Activated CD4-positive, alpha-beta T cell treated with anti-CD3 and anti-CD28 coated beads for 4 hours (primary cell): ENCODE data around the gene QRICH1.
"Not testable (repeated sequence)": the region's sequence is repeated elsewhere in the genome, so short reads cannot be mapped to it uniquely, and the experiment has no call there.

Experiments used
- DNase-seq, 2 donors: peaks; one replicate each; pipeline ENCODE4 v3.0.0-alpha.2; 2020

Gene QRICH1

DNA sequence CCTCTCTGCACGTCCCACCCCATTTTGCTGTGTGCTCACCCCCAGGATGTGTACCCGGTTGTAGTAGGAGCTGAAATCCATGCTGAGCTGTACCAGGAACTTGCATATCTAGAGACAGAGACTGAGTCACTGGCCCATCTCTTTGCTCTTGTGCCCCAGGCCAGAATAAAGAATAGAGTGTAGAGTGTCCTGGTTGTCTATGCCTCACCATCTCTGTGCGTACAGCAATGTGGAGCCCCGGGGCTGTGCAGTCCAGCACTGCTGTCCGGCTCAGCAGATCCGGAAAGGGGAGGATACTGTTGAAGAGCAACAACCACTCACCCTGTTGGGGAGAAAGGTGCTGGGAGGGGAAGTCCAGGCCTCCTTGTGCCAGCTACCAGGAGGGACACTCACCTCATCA lies 78.1 kb downstream of the QRICH1 start:
- no peak for DNase-seq

GRCh38 chr3:49015072-49015471 lies 78.8 kb downstream of the QRICH1 start:
- DNase-seq: no peak

- DNase-seq: peak; percentile 44 to 52
Measured at GRCh38 chr3:49013738-49014660, 79.9 kb downstream of the QRICH1 start.

- no peak for DNase-seq
Measured at GRCh38 chr3:49013113-49013737, 80.6 kb downstream of the QRICH1 start.

- DNase-seq: no peak
Measured at GRCh38 chr3:49012441-49013017, 81.3 kb downstream of the QRICH1 start.

DNA sequence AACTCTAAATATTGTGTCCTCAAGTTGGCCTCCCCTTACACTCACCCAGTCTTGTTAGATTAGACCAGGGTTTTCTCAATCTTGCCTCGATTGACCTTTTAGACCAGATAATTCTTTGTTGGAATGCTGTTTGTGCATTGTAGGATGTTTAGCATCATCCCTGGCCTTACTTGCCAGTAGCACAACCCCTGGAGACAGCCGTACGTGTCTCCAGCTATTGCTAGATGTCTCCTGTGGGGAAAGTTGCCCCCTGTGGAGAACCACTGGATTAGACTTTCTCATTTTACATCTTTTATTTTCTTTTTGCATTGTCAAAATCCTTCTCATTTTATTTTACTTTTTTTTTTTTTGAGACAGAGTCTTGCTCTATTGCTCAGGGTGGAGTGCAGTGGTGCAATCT lies 84.5 kb downstream of the QRICH1 start:
- DNase-seq: no peak

- DNase-seq: not testable (repeated sequence)
Measured at GRCh38 chr3:49008627-49009026, 85.2 kb downstream of the QRICH1 start.

DNA sequence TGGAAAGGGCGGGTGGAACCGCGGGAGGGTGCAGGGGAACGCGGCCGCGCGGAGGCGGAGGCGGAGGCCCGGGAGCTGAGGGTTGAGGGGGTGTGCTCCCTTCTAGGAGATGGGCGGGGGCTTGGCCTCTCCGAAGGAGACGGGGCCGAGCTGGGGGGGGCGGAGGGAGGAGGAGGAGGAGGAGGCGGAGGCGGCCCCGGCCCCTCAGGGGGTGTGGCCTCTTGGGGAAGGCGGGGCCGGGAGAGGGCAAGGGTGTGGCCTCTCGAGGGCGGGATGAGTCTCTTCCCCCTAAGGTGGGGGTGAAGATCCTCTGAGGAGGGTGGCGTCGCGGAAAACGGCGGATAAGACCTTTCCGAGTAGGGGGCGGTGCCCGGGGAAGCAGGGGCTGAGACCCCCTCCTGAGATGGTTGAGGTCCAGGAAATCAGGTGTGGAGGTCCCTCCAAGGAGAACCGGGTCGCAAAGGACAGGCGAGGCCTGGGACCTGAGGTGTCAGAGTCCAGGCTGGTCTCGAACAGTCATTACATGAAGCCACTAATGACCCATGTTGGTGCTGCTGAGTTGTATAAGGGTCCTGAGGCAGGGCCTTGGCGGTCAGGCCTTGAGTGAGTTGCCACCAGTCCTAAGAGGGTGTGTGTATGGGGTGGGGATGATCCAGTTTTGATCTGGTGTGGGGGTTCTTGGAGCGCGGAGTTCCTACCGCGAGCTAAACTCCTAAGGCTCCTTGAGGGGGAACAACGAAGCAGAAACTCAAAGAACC lies 85.9 kb downstream of the QRICH1 start:
- peak; percentile 93 to 95 for DNase-seq

DNA sequence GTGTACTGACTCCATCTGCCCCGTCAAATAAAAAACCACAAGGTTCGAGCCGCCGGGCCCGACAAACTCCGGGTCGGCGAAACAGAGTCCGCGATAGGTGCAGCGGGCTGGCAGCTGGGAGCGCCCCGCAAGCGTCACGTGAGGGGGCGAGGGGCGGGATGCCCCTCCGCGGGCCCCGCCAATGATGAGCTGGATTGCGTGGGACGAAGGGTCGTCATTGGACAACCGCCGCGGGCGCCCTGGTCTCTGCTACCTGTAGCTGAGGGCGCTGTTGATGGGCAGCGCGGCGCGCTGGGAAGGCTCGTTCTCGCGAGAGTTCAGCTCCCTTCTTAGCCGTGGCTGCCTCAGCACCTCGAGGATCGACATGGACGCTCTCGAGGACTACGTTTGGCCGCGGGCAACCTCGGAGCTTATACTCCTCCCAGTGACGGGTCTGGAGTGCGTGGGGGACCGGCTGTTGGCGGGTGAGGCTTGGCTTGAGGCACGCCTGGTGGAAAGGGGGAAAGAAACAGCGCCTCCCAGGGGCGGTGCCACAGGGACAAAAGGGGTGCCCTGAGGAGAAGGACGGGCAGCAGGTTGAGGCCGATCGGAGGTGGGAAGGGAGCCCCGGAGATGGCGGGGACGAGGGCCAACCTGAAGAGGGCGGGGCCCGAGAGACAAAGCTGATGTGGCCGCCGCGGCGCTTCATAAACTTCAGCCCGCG lies 86.7 kb downstream of the QRICH1 start, which contains the start of gene WDR6:
Gene WDR6, plus strand, starts transcription at position 324 of the 703 bp plus-strand sequence. Its CDS starts 41 bp downstream, at position 365.
- DNase-seq: peak; percentile 96 to 97

DNA sequence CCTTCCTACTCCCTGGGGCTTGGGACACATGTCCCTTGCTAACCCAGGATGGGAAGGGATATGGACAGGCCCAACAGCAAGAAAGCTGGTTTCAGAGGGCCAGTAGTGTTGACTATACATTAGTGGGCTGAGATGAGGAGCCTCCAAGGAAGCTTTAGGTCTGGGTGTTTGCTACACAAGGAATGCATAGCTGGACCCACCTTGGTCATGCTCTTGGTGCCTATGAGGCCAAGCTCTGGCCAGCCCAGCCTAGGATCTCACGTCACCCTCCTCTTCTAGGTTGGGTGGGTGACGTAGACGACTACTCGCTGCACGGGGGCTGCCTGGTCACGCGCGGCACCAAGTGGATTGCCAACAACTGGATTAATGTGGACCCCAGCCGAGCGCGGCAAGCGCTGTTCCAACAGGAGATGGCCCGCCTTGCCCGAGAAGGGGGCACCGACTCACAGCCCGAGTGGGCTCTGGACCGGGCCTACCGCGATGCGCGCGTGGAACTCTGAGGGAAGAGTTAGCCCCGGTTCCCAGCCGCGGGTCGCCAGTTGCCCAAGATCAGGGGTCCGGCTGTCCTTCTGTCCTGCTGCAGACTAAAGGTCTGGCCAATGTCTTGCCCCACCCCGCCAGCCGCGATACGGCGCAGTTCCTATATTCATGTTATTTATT lies 87.3 kb downstream of the QRICH1 start:
- DNase-seq: no peak

- no peak for DNase-seq
Measured at GRCh38 chr3:49005998-49006397, 87.9 kb downstream of the QRICH1 start.

DNA sequence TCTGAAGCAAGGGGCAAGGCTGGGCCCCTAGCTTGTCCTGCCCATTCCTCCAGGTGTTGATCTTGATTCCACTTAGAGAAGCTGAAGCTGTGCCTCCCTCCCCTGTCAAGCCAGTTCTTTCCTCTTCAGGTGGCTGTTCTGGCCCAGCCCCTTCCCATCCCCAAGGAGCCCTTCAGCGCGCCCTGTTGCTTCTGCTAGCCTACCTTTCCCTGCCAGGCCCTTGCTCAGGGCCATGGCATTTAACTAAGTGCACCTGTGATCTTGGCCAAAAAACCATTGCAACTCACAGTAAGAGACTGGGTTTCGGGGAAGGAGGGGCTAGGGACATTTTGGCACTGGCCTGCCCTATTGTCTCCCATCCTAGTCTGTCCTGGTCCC lies 88.6 kb downstream of the QRICH1 start:
- no peak for DNase-seq

DNA sequence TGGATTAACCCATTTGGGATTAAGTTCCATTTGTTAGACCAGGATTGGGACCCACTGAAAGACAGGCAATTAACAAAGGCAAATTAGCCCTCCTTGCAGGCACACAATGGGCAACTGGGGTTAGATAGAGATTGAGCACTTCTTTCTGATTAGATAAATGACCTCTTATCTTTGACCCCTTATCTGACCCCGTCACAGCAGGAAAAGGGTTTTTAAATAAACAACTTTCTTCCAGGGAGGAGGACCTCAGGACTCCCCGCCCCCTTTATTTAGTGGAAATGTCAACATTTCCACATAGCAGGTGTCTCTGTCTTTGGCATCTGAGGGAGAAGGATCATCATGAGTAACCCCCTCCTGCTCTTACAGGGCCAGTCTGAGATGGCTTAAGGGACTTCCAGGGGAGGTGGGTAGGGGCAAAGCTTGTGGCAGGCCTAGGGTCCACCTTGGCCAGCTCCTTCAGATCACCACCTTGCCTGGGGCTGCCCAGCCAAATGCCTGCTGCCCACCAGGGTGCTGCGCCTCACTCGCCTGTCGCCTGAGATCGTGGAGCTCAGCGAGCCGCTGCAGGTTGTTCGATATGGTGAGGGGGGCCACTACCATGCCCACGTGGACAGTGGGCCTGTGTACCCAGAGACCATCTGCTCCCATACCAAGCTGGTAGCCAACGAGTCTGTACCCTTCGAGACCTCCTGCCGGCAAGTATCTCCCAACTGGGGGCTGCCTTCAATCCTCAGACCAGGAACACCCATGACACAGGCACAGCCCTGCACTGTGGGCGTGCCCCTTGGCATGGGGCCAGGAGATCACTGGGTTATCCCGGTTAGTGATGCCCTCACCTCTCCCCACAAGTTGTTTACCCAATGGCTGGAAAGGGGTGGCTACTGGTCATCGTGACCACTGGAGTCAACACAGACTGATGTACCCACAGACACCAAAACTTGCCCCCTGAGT lies 89.2 kb downstream of the QRICH1 start:
- no peak for DNase-seq

GRCh38 chr3:49001155-49001554 lies 92.7 kb downstream of the QRICH1 start:
- no peak for DNase-seq

- DNase-seq: no peak
Measured at GRCh38 chr3:48999085-48999858, 94.6 kb downstream of the QRICH1 start.

- DNase-seq: no peak
Measured at GRCh38 chr3:48997714-48998637, 95.9 kb downstream of the QRICH1 start.

DNA sequence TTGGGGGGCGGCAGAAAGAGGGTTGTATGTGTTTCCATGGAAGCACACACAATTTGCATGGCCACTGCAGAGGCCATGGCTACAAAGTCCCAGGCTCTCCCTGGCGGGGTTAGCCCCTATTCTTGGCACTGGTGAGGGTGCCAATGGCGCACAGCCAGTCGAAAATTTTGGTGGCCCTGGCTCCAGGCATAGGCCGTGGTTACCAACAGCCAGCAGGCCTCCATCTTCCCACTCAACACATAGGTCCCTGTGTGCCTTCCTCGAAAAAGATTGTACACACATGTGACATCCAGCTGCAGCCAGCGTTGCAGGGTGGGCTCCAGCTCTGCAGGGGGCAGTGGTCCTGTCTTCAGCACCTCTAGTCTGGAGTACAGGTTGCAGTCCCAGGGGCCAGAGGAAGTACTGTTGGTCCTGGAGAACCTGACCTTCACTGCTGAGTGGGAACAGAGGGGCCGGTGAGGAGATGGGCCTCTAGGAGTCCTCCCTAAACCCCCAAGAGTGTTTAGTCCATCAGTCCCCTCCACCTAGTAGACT lies 96.7 kb downstream of the QRICH1 start:
- no peak for DNase-seq

GRCh38 chr3:48996640-48997039 lies 97.2 kb downstream of the QRICH1 start:
- DNase-seq: no peak
